IMR-90 (cell line): ENCODE results near the gene FAM199X. TPM values are rescaled to one million over a fixed set of nuclear protein-coding genes. Genes with fewer than 3 reads are reported as not detected.

Source experiments
- ATAC-seq: fragments of 200-7000 bp; cut with Tn5 transposase; 2 replicates; pipeline ENCODE4 v1.9.1; 2020; ENCODE audit warnings: low read depth, mild to moderate bottlenecking, moderate library complexity
- BruUV-seq: library from RNA; stranded (reverse); fragments of 400-500 nt; replicated peaks from 2 replicates; lab custom pipeline; 2021; lab: Mats Ljungman, UMichigan
- CTCF ChIA-PET: fragments of 300-600 bp; formaldehyde crosslinking; extraction: SDS; loops from one replicate; lab custom pipeline; 2021; ENCODE audit warnings: antibody characterized with exemption; lab: Yijun Ruan, JAX
- POLR2A ChIA-PET: fragments of 300-600 bp; sonication (Branson Sonifier 250); formaldehyde crosslinking; loops from one replicate; lab custom pipeline; 2022; ENCODE audit warnings: antibody characterized with exemption; ENCODE audit not compliant: unreplicated experiment; lab: Charles Lee
- DNase-seq: peaks from one replicate; pipeline ENCODE4 v3.0.0; 2013
- H2AFZ ChIP-seq: replicated peaks from 2 replicates; pipeline ENCODE3; 2013; ENCODE audit warnings: low read length, mild to moderate bottlenecking; ENCODE audit not compliant: poor library complexity
- H2AK5ac ChIP-seq: 2 replicates; pipeline ENCODE4 v1.6.1; 2013; ENCODE audit warnings: low read depth, low read length, inconsistent platforms
- H2AK9ac ChIP-seq: replicated peaks from 2 replicates; pipeline ENCODE3; 2013; ENCODE audit warnings: mild to moderate bottlenecking, low read depth, low read length, moderate library complexity; ENCODE audit not compliant: poor library complexity
- H2BK120ac ChIP-seq: 2 replicates; pipeline ENCODE4 v1.6.1; 2013; ENCODE audit warnings: low read depth, low read length, inconsistent platforms
- H2BK15ac ChIP-seq: 3 replicates; pipeline ENCODE4 v1.6.1; 2013; ENCODE audit warnings: low read depth, low read length, inconsistent platforms
- H2BK20ac ChIP-seq: 2 replicates; pipeline ENCODE4 v1.6.1; 2013; ENCODE audit warnings: low read depth, mild to moderate bottlenecking, inconsistent platforms, low read length, moderate library complexity
- H2BK5ac ChIP-seq: 2 replicates; pipeline ENCODE4 v1.6.1; 2013; ENCODE audit warnings: mild to moderate bottlenecking, low read depth, low read length, inconsistent platforms; ENCODE audit not compliant: poor library complexity, severe bottlenecking
- H3K14ac ChIP-seq: replicated peaks from 2 replicates; pipeline ENCODE4 v1.6.1; 2013; ENCODE audit warnings: low read depth, low read length, inconsistent platforms
- H3K18ac ChIP-seq: 2 replicates; pipeline ENCODE4 v1.6.1; 2013; ENCODE audit warnings: low read depth, low read length, control low read depth
- H3K23ac ChIP-seq: 2 replicates; pipeline ENCODE4 v1.6.1; 2013; ENCODE audit warnings: low read depth, low read length, inconsistent platforms
- H3K27ac ChIP-seq: 2 replicates; pipeline ENCODE4 v1.5.1; 2013; ENCODE audit warnings: mild to moderate bottlenecking, control low read depth, low read length; ENCODE audit not compliant: insufficient read depth
- H3K27me3 ChIP-seq: 2 replicates; pipeline ENCODE4 v1.6.1; 2013; ENCODE audit warnings: low read length; ENCODE audit not compliant: control insufficient read depth, insufficient read depth
- H3K36me3 ChIP-seq: 2 replicates; pipeline ENCODE4 v1.6.1; 2013; ENCODE audit warnings: low read length, mixed read lengths; ENCODE audit not compliant: control insufficient read depth, insufficient read depth
- H3K4ac ChIP-seq: 2 replicates; pipeline ENCODE4 v1.6.1; 2013; ENCODE audit warnings: low read depth, low read length, inconsistent platforms
- H3K4me1 ChIP-seq: 2 replicates; pipeline ENCODE4 v1.6.1; 2013; ENCODE audit warnings: low read length, mixed read lengths; ENCODE audit not compliant: control insufficient read depth, insufficient read depth
- H3K4me2 ChIP-seq: 2 replicates; pipeline ENCODE4 v1.6.1; 2013; ENCODE audit warnings: low read depth, mild to moderate bottlenecking, control low read depth, low read length, moderate library complexity
- H3K4me3 ChIP-seq: 2 replicates; pipeline ENCODE4 v1.5.1; 2013; ENCODE audit warnings: low read depth, mild to moderate bottlenecking, control low read depth, low read length, moderate library complexity; ENCODE audit not compliant: insufficient read depth
- H3K56ac ChIP-seq: 2 replicates; pipeline ENCODE4 v1.6.1; 2013; ENCODE audit warnings: low read length, inconsistent platforms; ENCODE audit not compliant: insufficient read depth; ENCODE audit errors: extremely low read depth
- H3K79me1 ChIP-seq, 2 experiments: 2 replicates each; pipeline ENCODE4 v1.6.1; 2013; ENCODE audit warnings: low read length in 2 of 2, inconsistent platforms in 1 of 2, low read depth in 1 of 2
- H3K9ac ChIP-seq: 2 replicates; pipeline ENCODE4 v1.6.1; 2013; ENCODE audit warnings: low read depth, low read length, control low read depth
- H3K9me1 ChIP-seq: 2 replicates; pipeline ENCODE4 v1.6.1; 2013; ENCODE audit warnings: low read length, inconsistent platforms; ENCODE audit not compliant: insufficient read depth
- H3K9me3 ChIP-seq: 2 replicates; pipeline ENCODE4 v1.6.1; 2013; ENCODE audit warnings: low read length; ENCODE audit not compliant: control insufficient read depth, insufficient read depth
- H4K20me1 ChIP-seq: 2 replicates; pipeline ENCODE4 v1.6.1; 2013; ENCODE audit warnings: low read length, inconsistent platforms; ENCODE audit not compliant: insufficient read depth
- H4K5ac ChIP-seq: 2 replicates; pipeline ENCODE4 v1.6.1; 2013; ENCODE audit warnings: mild to moderate bottlenecking, low read depth, low read length, control low read depth
- H4K8ac ChIP-seq, 2 experiments: 2 replicates each; pipeline ENCODE4 v1.6.1; 2013; ENCODE audit warnings: low read depth in 2 of 2, low read length in 2 of 2, control low read depth in 1 of 2, inconsistent platforms in 1 of 2
- H4K91ac ChIP-seq: 2 replicates; pipeline ENCODE4 v1.6.1; 2013; ENCODE audit warnings: low read depth, low read length, inconsistent platforms; ENCODE audit not compliant: insufficient read depth
- BHLHE40 ChIP-seq: fragments of 150-350 bp; IDR thresholded peaks from 2 replicates; pipeline ENCODE4 v1.6.1; 2016; ENCODE audit warnings: mild to moderate bottlenecking, low read depth, low read length
- CEBPB ChIP-seq: IDR thresholded peaks from 2 replicates; pipeline ENCODE4 v1.6.1; 2012; ENCODE audit warnings: low read depth, low read length, improper control_type of control experiment
- CHD1 ChIP-seq: IDR thresholded peaks from 2 replicates; pipeline ENCODE4 v1.6.1; 2012; ENCODE audit warnings: low read depth, low read length, improper control_type of control experiment
- FOS ChIP-seq: fragments of 150-350 bp; IDR thresholded peaks from 2 replicates; pipeline ENCODE4 v1.6.1; 2016; ENCODE audit warnings: low read depth, low read length
- MAFK ChIP-seq: IDR thresholded peaks from 2 replicates; pipeline ENCODE4 v1.6.1; 2012; ENCODE audit warnings: low read depth, low read length, improper control_type of control experiment
- MAZ ChIP-seq: IDR thresholded peaks from 2 replicates; pipeline ENCODE4 v1.6.1; 2012; ENCODE audit warnings: low read depth, mild to moderate bottlenecking, low read length, improper control_type of control experiment, moderate library complexity, borderline replicate concordance
- MXI1 ChIP-seq: IDR thresholded peaks from 2 replicates; pipeline ENCODE4 v1.6.1; 2012; ENCODE audit warnings: low read depth, mild to moderate bottlenecking, low read length, moderate library complexity, borderline replicate concordance
- RCOR1 ChIP-seq: IDR thresholded peaks from 2 replicates; pipeline ENCODE4 v1.6.1; 2012; ENCODE audit warnings: mild to moderate bottlenecking, low read length, improper control_type of control experiment; ENCODE audit not compliant: insufficient replicate concordance
- RFX5 ChIP-seq: IDR thresholded peaks from 2 replicates; pipeline ENCODE4 v1.8.0; 2012; ENCODE audit warnings: low read depth, mild to moderate bottlenecking, low read length, moderate library complexity
- SMC3 ChIP-seq: fragments of 150-350 bp; IDR thresholded peaks from 2 replicates; pipeline ENCODE4 v1.6.1; 2016; ENCODE audit warnings: low read depth, mild to moderate bottlenecking, antibody characterized with exemption, low read length, moderate library complexity
- WGBS, 2 experiments: methylation state at CpG; one replicate each; pipeline versions ENCODE4 v1.1.5 to v1.1.7; 2013; ENCODE audit warnings: missing lambda C conversion rate in 2 of 2; ENCODE audit not compliant: insufficient read length in 1 of 2; ENCODE audit errors: extremely low coverage in 2 of 2; 5-methylcytosine and 5-hydroxymethylcytosine counted together
- dilution Hi-C: fragments of 300-500 bp; cut with HindIII; formaldehyde crosslinking; loops from one replicate; pipeline ENCODE4 v1.14.3; 2018; ENCODE audit warnings: low sequenced_read_pairs; ENCODE audit not compliant: unreplicated experiment
- in situ Hi-C: fragments of 300-500 bp; cut with MboI; formaldehyde crosslinking; loops from 3 replicates; pipeline ENCODE4 v1.14.3; 2019; ENCODE audit warnings: low sequenced_read_pairs, inconsistent platforms, mixed read lengths
- intact Hi-C: fragments of 100-400 bp; cut with micrococcal nuclease; formaldehyde crosslinking; loops from 2 replicates; pipeline ENCODE4 v1.10.0; 2022
- polyA plus RNA-seq, 3 experiments: library from polyadenylated mRNA; depleted of rRNA; stranded (reverse); fragments of >200 nt; gene quantifications; 2 replicates each; pipeline ENCODE4 v1.2.3, GENCODE V29; 2012; ENCODE audit warnings: low replicate concordance in 1 of 3
- total RNA-seq: library from RNA; depleted of rRNA; stranded (reverse); fragments of >200 nt; gene quantifications from 2 replicates; pipeline ENCODE4 v1.2.3, GENCODE V29; 2012
- TF ChIP-seq, protein P1 (sequence below): conservative IDR thresholded peaks from 2 replicates; pipeline ENCODE4 v1.5.1; 2012; ENCODE audit warnings: mild to moderate bottlenecking, low read depth, low read length, improper control_type of control experiment
- TF ChIP-seq, protein P2 (sequence below): fragments of 150-350 bp; IDR thresholded peaks from 2 replicates; pipeline ENCODE4 v1.6.1; 2017; ENCODE audit warnings: mild to moderate bottlenecking, antibody characterized with exemption, low read length, low read depth
- TF ChIP-seq, protein P3 (sequence below): fragments of 150-350 bp; IDR thresholded peaks from 2 replicates; pipeline ENCODE4 v1.6.1; 2016; ENCODE audit warnings: low read depth, mild to moderate bottlenecking, low read length, moderate library complexity, borderline replicate concordance

FAM199X gene
- total and polyA plus RNA-seq, 2 of the 4 experiments (the other 2 are of a cell fraction), result 4.0 to 13.8 TPM

DNA sequence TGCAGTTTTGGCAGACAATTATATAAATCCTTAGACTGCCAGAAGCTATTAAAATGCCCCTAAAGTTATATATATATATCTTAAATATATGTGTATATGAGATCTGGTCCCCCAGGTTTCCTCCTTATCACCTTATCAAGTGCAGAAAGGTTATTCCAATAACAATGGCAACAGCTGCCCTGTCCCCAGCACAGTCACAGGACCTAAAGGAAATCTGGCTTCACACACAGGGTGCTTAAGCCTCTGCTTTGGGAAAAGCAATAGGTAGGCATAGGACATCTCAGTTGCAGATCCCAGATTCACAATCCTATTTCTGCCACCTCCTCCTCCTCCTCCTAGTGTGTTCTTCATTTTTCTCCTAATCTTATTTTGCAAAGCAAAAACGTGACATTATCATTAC lies 15.2 kb upstream of the FAM199X start:
- ATAC-seq (no peak), DNase-seq (no peak)
- Histone ChIP-seq H2AK9ac (no peak overlapping the region), H2AK5ac (no peak overlapping the region), H3K4me1 (no peaks in the 10 kb centered on the region), H3K27ac (no peak overlapping the region), H3K36me3 (no peaks in the 10 kb centered on the region), H2AFZ (no peak overlapping the region), H3K18ac (no peak overlapping the region), H3K9ac (no peak overlapping the region), H3K56ac (no peak overlapping the region), H3K4me3 (no peak overlapping the region), H3K9me3 (no peaks in the 10 kb centered on the region), H4K91ac (no peak overlapping the region), H4K20me1 (no peaks in the 10 kb centered on the region), H3K79me1 (peaks cover 0 to 7% of the 10 kb centered on the region in 2 experiments; a peak in 2 of 4 replicates), H4K8ac (no peak overlapping the region), H3K23ac (no peak overlapping the region), H2BK20ac (no peak overlapping the region), H2BK15ac (no peak overlapping the region), H3K4ac (no peak overlapping the region), H3K27me3 (no peaks in the 10 kb centered on the region), H2BK5ac (no peak overlapping the region), H3K4me2 (no peak overlapping the region), H4K5ac (no peak overlapping the region), H3K14ac (no peak overlapping the region), H2BK120ac (no peak overlapping the region), H3K9me1 (no peaks in the 10 kb centered on the region)
- dilution Hi-C loops (no loop called here), in situ Hi-C loops (no loop called here), intact Hi-C loops (no loop called here)
- CTCF ChIA-PET, result no interaction called here
- no TSS peak for BruUV-seq
- TF ChIP-seq BHLHE40, result no peak
- TF ChIP-seq MAZ, result no peak
- no peak for TF ChIP-seq CHD1
- TF ChIP-seq RCOR1, result no peak
- no peak for TF ChIP-seq FOS
- TF ChIP-seq MAFK, result no peak
- TF ChIP-seq SMC3, result no peak
- TF ChIP-seq, protein P1, sequence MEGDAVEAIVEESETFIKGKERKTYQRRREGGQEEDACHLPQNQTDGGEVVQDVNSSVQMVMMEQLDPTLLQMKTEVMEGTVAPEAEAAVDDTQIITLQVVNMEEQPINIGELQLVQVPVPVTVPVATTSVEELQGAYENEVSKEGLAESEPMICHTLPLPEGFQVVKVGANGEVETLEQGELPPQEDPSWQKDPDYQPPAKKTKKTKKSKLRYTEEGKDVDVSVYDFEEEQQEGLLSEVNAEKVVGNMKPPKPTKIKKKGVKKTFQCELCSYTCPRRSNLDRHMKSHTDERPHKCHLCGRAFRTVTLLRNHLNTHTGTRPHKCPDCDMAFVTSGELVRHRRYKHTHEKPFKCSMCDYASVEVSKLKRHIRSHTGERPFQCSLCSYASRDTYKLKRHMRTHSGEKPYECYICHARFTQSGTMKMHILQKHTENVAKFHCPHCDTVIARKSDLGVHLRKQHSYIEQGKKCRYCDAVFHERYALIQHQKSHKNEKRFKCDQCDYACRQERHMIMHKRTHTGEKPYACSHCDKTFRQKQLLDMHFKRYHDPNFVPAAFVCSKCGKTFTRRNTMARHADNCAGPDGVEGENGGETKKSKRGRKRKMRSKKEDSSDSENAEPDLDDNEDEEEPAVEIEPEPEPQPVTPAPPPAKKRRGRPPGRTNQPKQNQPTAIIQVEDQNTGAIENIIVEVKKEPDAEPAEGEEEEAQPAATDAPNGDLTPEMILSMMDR, result no peak
- no peak for TF ChIP-seq CEBPB
- no peak for TF ChIP-seq RFX5
- no peak for TF ChIP-seq MXI1
- TF ChIP-seq, protein P2, sequence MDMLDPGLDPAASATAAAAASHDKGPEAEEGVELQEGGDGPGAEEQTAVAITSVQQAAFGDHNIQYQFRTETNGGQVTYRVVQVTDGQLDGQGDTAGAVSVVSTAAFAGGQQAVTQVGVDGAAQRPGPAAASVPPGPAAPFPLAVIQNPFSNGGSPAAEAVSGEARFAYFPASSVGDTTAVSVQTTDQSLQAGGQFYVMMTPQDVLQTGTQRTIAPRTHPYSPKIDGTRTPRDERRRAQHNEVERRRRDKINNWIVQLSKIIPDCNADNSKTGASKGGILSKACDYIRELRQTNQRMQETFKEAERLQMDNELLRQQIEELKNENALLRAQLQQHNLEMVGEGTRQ, result no peak
- TF ChIP-seq, protein P3, sequence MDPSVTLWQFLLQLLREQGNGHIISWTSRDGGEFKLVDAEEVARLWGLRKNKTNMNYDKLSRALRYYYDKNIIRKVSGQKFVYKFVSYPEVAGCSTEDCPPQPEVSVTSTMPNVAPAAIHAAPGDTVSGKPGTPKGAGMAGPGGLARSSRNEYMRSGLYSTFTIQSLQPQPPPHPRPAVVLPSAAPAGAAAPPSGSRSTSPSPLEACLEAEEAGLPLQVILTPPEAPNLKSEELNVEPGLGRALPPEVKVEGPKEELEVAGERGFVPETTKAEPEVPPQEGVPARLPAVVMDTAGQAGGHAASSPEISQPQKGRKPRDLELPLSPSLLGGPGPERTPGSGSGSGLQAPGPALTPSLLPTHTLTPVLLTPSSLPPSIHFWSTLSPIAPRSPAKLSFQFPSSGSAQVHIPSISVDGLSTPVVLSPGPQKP, result no peak
- POLR2A ChIA-PET, result no interaction called here
- 0% methylated on average over 1 of the region's 1 CpG; no CpG with 5 or more reads in 1 of the 2 experiments for WGBS, 2 experiments
